ENCODE results near the gene EML3.

EML3 gene

GRCh38 chr11:62553080-62553838 is 59.3 kb downstream of the EML3 start:
- DNase-seq (ENCODE audit: low read depth in 2 of 2): peak in 1 of 2 donors; percentile 43

GRCh38 chr11:62552485-62553079 is 60.0 kb downstream of the EML3 start:
- no peak for DNase-seq (ENCODE audit: low read depth in 2 of 2)

Measured in stimulated activated CD4-positive, alpha-beta T cell treated with anti-CD3 and anti-CD28 coated beads, Interleukin-4, amount 100 ng/mL, for 48 hours (primary cell).